Muscle layer of colon (tissue), 2 donors: ENCODE results near the gene BPIFA3.

Experiments
- H3K27ac ChIP-seq: one replicate; pipeline ENCODE4 v1.7.0; 2013; ENCODE audit warnings: low read depth, mild to moderate bottlenecking, low read length, moderate library complexity
- H3K27me3 ChIP-seq, 2 donors: one replicate each; pipeline ENCODE4 v1.7.0; 2013; ENCODE audit warnings: low read length in 2 of 2, mild to moderate bottlenecking in 2 of 2; ENCODE audit not compliant: insufficient read depth in 2 of 2, control insufficient read depth in 1 of 2
- H3K36me3 ChIP-seq: one replicate; pipeline ENCODE4 v1.7.0; 2013; ENCODE audit warnings: mild to moderate bottlenecking, low read length; ENCODE audit not compliant: insufficient read depth
- H3K4me1 ChIP-seq: one replicate; pipeline ENCODE4 v1.7.0; 2013; ENCODE audit warnings: mild to moderate bottlenecking, low read length; ENCODE audit not compliant: insufficient read depth
- H3K4me3 ChIP-seq, 2 donors: one replicate each; pipeline ENCODE4 v1.7.0; 2013; ENCODE audit warnings: low read length in 2 of 2, low read depth in 1 of 2, mild to moderate bottlenecking in 1 of 2, moderate library complexity in 1 of 2
- H3K9ac ChIP-seq: one replicate; pipeline ENCODE4 v1.7.0; 2013; ENCODE audit warnings: low read length
- H3K9me3 ChIP-seq: one replicate; pipeline ENCODE4 v1.7.0; 2013; ENCODE audit warnings: mild to moderate bottlenecking, low read length
- donor health status: abdominal sarcoma.
- donor health status: Adenocarcinoma of cecum.

Gene BPIFA3

DNA sequence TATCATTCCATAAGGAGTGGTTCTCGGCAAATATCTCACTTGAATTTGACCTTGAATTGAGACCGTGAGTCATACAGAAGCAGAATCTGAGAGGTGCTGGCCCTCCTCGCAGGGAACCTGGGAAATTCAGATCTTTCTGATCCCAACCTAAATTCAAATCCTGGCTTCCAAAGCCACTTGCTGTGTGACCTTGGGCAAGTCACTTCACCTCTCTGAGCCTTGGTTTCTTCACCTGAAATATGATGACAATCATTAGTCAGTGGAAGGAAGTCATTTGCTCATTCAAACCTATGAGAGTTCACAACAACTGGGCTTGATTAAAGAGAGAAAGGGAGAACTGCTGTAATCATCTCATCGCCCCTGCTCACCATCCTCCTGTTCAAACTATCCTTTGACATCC is 7.2 kb downstream of the BPIFA3 start:
- H3K27me3 ChIP-seq, result peaks cover 0 to 4% of the 10 kb centered on the region in 2 donors
- H3K4me3 ChIP-seq, result no peak overlapping the region
- no peak overlapping the region for H3K27ac ChIP-seq
- no peaks in the 10 kb centered on the region for H3K4me1 ChIP-seq
- H3K36me3 ChIP-seq, result no peaks in the 10 kb centered on the region
- no peak overlapping the region for H3K9ac ChIP-seq
- no peaks in the 10 kb centered on the region for H3K9me3 ChIP-seq

DNA sequence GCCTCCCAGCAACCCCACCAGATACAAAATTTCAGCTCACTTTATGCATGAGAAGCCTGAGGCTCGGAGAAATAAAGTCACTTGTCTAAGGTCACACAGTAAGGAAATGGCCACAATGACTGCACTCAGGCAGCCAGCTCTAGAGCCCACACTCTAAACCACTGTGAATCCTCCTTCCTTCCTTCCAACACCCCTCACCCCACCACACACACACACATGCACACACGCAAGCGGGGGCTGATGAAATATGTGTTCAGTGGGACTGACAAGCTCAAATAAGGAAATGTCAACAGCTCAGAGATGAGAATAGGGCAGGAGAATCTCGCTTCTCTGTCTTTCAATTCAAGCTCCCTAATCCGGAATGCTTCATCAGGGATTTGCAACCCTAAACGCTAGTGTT is 12.7 kb downstream of the BPIFA3 start:
- no peaks in the 10 kb centered on the region for H3K9me3 ChIP-seq
- peaks cover 0 to 4% of the 10 kb centered on the region in 2 donors for H3K27me3 ChIP-seq
- no peaks in the 10 kb centered on the region for H3K4me1 ChIP-seq
- H3K4me3 ChIP-seq, result no peak overlapping the region
- no peak overlapping the region for H3K9ac ChIP-seq
- H3K36me3 ChIP-seq, result no peaks in the 10 kb centered on the region
- no peak overlapping the region for H3K27ac ChIP-seq

DNA sequence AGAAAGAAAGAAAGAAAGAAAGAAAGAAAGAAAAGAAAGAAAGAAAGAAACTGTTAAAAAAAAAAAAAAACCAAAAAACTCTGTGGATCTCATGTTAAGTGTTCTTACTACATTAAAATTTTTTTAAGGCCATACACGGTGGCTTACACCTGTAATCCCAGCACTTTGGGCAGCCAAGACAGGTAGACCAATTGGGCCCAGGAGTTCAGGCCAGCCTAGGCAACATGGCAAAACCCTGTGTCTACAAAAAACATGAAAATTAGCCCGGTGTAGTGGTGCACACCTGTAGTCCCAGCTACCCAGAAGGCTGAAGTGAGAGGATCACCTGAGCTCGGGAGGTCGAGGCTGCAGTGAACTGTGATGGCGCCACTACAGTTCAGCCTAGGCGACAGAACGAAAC is 14.1 kb downstream of the BPIFA3 start:
- no peaks in the 10 kb centered on the region for H3K36me3 ChIP-seq
- peaks cover 0 to 4% of the 10 kb centered on the region in 2 donors for H3K27me3 ChIP-seq
- H3K9me3 ChIP-seq, result no peaks in the 10 kb centered on the region
- no peak overlapping the region for H3K4me3 ChIP-seq
- no peak overlapping the region for H3K9ac ChIP-seq
- no peaks in the 10 kb centered on the region for H3K4me1 ChIP-seq
- no peak overlapping the region for H3K27ac ChIP-seq

DNA sequence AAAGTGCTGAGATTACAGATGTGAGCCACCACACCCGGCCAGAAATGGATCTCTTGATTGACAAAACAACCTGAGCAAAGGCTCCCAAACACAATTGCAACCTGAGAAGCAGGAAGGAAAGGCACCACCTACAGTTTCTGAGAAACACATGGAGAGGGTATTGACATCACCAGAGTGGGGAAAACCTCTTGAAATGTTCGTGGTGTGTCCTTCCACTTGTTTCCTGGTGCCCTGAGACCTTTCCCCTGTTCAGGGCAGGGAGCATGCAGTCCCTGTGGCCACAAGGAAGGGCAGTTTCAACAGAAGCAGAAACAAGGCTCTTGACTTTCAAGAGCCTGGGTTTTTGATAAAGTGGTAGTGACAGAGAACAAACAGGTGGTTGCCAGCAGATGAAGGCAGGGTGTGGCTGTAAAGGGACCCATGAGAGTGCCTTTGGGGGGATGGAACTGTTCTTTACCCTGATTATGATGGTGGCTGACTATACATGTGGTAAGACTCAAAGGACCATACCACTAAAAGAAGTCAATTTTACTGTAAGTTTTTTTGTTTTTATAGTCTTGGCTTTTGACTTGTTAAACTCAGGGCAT is 15.4 kb downstream of the BPIFA3 start:
- H3K36me3 ChIP-seq, result no peaks in the 10 kb centered on the region
- H3K4me3 ChIP-seq, result no peak overlapping the region
- H3K4me1 ChIP-seq, result no peaks in the 10 kb centered on the region
- no peaks in the 10 kb centered on the region for H3K27me3 ChIP-seq
- H3K9me3 ChIP-seq, result no peaks in the 10 kb centered on the region
- no peak overlapping the region for H3K27ac ChIP-seq
- H3K9ac ChIP-seq, result no peak overlapping the region

DNA sequence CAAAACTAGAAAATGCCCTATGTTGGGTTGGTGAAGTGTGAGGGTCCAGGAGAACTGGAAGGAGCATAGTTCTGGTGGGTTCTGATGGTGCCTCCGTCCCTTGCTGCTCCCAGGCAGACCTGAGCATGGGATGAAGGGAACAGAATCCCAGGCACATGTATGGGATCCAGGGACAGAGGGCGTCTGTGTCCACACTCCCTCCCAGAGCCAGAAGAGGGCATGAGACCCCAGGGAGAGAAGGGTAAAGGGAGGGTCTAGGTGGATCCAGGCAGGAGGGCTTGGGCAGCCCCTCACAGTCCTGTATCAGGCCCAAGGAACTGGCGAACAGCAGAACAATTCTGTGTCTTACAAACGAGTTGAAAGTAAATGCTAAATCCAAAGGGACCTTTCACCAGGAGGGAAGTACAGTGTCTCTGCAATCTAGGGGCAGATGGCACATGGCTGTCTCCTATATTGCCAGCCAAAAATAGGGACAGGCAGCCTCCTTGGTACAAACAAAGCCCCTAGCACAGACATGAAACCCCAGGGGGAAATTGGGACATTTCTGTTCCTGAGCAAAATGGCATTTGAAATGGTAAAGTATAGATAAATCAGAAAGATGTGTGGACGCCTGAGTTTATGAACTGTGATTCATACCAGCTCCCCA is 16.1 kb downstream of the BPIFA3 start:
- no peak overlapping the region for H3K4me3 ChIP-seq
- H3K27me3 ChIP-seq, result no peaks in the 10 kb centered on the region

DNA sequence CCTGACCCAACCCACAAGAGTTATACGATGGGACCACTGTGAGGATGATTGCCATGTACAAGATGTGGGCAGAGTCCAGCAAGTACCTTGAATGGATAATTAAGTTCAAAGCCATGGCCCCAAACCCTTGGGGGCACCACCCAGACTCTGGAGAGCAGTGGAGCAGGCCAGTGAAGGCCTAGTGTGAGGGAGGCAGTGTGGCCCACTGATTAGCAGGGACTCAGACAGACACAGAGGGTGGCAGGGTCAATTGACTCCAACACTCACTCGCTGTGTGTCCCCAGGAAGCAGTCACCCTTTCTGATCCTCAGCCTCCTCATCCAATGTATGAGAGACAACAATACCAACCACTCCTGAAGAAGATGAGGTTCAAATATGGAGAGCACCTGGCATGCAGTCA is 16.9 kb downstream of the BPIFA3 start:
- H3K4me3 ChIP-seq, result no peak overlapping the region
- no peak overlapping the region for H3K9ac ChIP-seq
- H3K27me3 ChIP-seq, result no peaks in the 10 kb centered on the region

More for the DNA sequence above, 16.1 kb downstream of the BPIFA3 start:
- Histone ChIP-seq H3K9me3 (no peaks in the 10 kb centered on the region), H3K36me3 (no peaks in the 10 kb centered on the region), H3K9ac (no peak overlapping the region), H3K27ac (no peak overlapping the region), H3K4me1 (no peaks in the 10 kb centered on the region)

DNA sequence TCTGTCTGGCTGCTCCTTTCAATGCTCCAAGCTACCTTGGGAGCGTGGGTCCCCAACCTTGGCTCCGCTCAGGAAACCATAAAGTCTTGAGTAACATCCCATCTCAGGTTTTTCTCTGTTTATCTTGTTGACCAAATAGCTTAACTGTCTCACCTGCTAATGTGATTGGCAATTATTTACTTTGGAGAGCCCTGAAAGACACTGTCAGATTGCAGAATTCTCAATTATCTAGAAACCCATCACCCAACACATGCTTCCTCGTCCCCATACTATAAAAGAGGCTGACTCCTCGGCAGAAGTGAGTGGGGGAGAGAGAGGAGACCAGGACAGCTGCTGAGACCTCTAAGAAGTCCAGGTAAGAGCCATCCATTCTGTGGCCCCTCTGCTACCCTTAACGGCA is 18.5 kb downstream of the BPIFA3 start, which contains the start of gene BPIFA1:
BPIFA1 (plus strand) TSS at position 301 of the 400 bp plus-strand sequence. CDS start 1,716 bp downstream, outside the sequence.
- no peak within 1 kb of the TSS for H3K9ac ChIP-seq
- no peaks in the 10 kb centered on the region for H3K9me3 ChIP-seq
- no peaks in the 10 kb centered on the region for H3K36me3 ChIP-seq
- H3K4me3 ChIP-seq, result no peak within 1 kb of the TSS
- no peaks in the 10 kb centered on the region for H3K27me3 ChIP-seq
- H3K4me1 ChIP-seq, result no peaks in the 10 kb centered on the region
- H3K27ac ChIP-seq, result no peak within 1 kb of the TSS

More for the DNA sequence above, 16.9 kb downstream of the BPIFA3 start:
- H3K9me3 ChIP-seq, result no peaks in the 10 kb centered on the region
- H3K4me1 ChIP-seq, result no peaks in the 10 kb centered on the region
- H3K36me3 ChIP-seq, result no peaks in the 10 kb centered on the region
- no peak overlapping the region for H3K27ac ChIP-seq

DNA sequence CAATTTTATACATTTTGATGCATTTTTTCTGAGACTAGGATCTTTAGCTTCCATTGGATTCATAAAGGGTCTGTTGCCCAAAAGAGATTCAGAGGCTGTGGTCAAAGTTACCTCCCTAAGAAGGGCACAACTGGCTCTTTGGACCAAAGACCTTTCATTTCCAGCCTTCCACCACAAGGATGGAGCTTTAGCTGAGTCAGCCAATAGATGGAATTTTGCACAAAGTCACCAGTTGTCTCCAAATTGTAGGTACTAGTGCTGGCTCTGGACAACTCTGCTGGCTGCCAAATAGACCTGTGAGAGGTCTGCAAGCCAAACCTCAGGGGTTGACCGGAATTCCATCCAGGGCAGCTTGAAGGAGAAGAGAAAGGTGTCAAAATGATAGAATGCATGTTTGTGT is 19.2 kb downstream of the BPIFA3 start:
- H3K27ac ChIP-seq, result no peak overlapping the region
- H3K27me3 ChIP-seq, result no peaks in the 10 kb centered on the region
- H3K4me1 ChIP-seq, result no peaks in the 10 kb centered on the region
- no peaks in the 10 kb centered on the region for H3K9me3 ChIP-seq
- no peak overlapping the region for H3K4me3 ChIP-seq
- H3K9ac ChIP-seq, result no peak overlapping the region
- no peaks in the 10 kb centered on the region for H3K36me3 ChIP-seq

DNA sequence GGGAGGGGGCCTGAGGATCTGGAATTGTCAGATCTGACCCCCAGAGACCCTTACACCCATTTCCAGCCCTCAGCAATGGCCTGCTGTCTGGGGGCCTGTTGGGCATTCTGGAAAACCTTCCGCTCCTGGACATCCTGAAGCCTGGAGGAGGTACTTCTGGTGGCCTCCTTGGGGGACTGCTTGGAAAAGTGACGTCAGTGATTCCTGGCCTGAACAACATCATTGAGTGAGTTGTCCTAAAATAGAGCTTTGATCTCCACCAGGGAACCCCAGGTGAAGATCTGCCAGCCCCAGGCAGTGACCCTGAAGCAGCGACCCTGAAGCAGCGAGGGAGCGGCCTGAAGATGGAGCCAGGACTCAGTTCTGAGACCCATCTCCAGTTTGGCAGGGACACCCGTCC is 20.8 kb downstream of the BPIFA3 start:
- Histone ChIP-seq H3K27ac (no peak overlapping the region), H3K4me1 (no peaks in the 10 kb centered on the region), H3K4me3 (no peak overlapping the region), H3K27me3 (no peaks in the 10 kb centered on the region), H3K36me3 (no peaks in the 10 kb centered on the region), H3K9ac (no peak overlapping the region), H3K9me3 (no peaks in the 10 kb centered on the region)

DNA sequence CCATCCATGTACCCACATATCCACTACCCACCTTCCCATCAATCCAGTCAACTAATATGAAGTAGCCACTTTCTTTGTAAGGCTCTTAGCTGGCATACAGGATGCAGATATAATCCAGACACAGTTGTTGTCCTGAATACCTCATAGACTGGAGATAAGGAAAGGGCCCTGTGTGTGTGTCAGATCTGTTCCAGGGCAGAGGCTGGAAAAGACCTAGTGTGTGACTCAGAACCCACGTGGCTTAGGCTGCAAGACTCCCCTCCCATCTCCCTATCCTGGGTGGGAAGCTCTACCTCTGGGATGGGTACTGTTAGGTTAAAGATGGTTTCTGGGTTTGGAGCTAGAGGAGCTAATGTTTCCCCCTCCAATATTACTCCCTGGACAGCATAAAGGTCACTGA is 22.3 kb downstream of the BPIFA3 start:
- Histone ChIP-seq H3K27ac (no peak overlapping the region), H3K9me3 (no peaks in the 10 kb centered on the region), H3K9ac (no peak overlapping the region), H3K4me1 (no peaks in the 10 kb centered on the region), H3K36me3 (no peaks in the 10 kb centered on the region), H3K4me3 (no peak overlapping the region), H3K27me3 (no peaks in the 10 kb centered on the region)

DNA sequence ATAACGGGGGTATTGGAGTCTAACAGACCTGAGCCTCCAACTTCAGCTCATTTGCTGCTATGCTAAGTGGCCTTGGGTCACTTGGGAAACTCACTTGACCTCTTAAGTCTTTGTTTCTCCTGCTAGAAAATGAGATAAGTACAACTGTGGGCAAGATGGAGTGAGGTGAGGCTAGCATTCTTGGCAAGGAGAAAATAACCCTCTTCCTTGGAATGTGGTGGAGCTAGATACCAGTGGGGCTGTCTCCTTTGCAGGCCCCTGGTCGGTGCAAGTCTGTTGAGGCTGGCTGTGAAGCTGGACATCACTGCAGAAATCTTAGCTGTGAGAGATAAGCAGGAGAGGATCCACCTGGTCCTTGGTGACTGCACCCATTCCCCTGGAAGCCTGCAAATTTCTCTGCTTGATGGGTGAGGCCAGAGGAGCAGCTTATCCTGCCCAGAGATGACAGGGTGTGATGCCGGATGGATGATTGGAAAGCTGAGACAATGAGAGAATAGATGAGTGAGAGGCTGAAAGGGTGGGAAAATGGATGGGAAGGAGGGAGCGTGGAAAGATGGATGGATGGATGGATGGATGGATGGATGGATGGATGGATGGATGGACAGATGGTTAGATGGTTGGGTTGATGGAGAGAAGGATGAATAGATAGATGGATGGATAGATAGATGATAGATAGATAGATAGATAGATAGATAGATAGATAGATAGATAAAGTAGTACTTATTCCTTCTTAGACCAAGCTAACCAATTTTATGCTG is 23.0 kb downstream of the BPIFA3 start:
- Histone ChIP-seq H3K4me1 (no peaks in the 10 kb centered on the region), H3K9me3 (no peaks in the 10 kb centered on the region), H3K27ac (no peak overlapping the region), H3K9ac (no peak overlapping the region), H3K4me3 (no peak overlapping the region), H3K36me3 (no peaks in the 10 kb centered on the region), H3K27me3 (no peaks in the 10 kb centered on the region)
